ENCODE measurements around the gene ZGRF1. TPM values are rescaled to one million over a fixed set of nuclear protein-coding genes. Genes with fewer than 3 reads are reported as not detected.
"Not testable (repeated sequence)": the region's sequence is repeated elsewhere in the genome, so short reads cannot be mapped to it uniquely, and the experiment has no call there.

ZGRF1 gene
- total and polyA plus RNA-seq, 7 donors: 0.46 to 5.3 (median 3.6) TPM

GRCh38 chr4:112523008-112523721, 113.5 kb downstream of the ZGRF1 start:
- H3K4me3 ChIP-seq: peak overlapping the region in 3 of 4 donors; percentile 22 to 38 (median 34)
- no peak for DNase-seq
- H3K27me3 ChIP-seq: peaks cover 42 to 76% (median 57%) of the 10 kb centered on the region in 3 donors
- peaks cover 0 to 5% (median 0%) of the 10 kb centered on the region in 4 donors for H3K9me3 ChIP-seq
- no peak overlapping the region for H3K27ac ChIP-seq
- intact Hi-C loops (cut with DNase I): no loop called here
- H3K36me3 ChIP-seq: no peaks in the 10 kb centered on the region
- H3K4me1 ChIP-seq: peaks cover 0 to 23% (median 16%) of the 10 kb centered on the region in 4 donors
- 3% methylated on average over 37 of the region's 37 CpGs for WGBS, 2 donors
- TF ChIP-seq EP300 (IDR thresholded peaks at IDR 0.05) (no peak), CTCF (IDR thresholded peaks at IDR 0.05) (no peak), POLR2A (IDR thresholded peaks at IDR 0.05) (no peak), POLR2AphosphoS5 (IDR thresholded peaks at IDR 0.05) (no peak)

GRCh38 chr4:112522431-112522830, 114.3 kb downstream of the ZGRF1 start:
- WGBS, 2 donors: 12 to 19% methylated on average over 17 of the region's 17 CpGs
- intact Hi-C loops (cut with DNase I): not testable (repeated sequence)

GRCh38 chr4:112521123-112522023, 115.3 kb downstream of the ZGRF1 start:
- no peak for DNase-seq
- Histone ChIP-seq H3K27ac (no peak overlapping the region), H3K4me1 (peaks cover 0 to 37% (median 27%) of the 10 kb centered on the region in 4 donors), H3K27me3 (peaks cover 59 to 90% (median 75%) of the 10 kb centered on the region in 3 donors), H3K4me3 (no peak overlapping the region), H3K36me3 (no peaks in the 10 kb centered on the region), H3K9me3 (peaks cover 0 to 5% (median 0%) of the 10 kb centered on the region in 4 donors)
- TF ChIP-seq POLR2AphosphoS5 (IDR thresholded peaks at IDR 0.05) (no peak), POLR2A (IDR thresholded peaks at IDR 0.05) (no peak), CTCF (IDR thresholded peaks at IDR 0.05) (no peak), EP300 (IDR thresholded peaks at IDR 0.05) (no peak)
- WGBS, 2 donors: 7 to 9% methylated on average over 30 of the region's 30 CpGs
- intact Hi-C loops (cut with DNase I): no loop called here

More at GRCh38 chr4:112522431-112522830, 114.3 kb downstream of the ZGRF1 start:
- H3K4me3 ChIP-seq, H3K27ac ChIP-seq, DNase-seq, H3K9me3 ChIP-seq, H3K36me3 ChIP-seq: not testable (repeated sequence)
- Histone ChIP-seq H3K27me3 (peaks cover 49 to 83% (median 64%) of the 10 kb centered on the region in 3 donors), H3K4me1 (peaks cover 0 to 26% (median 17%) of the 10 kb centered on the region in 4 donors)

- no peak for DNase-seq
- no peak overlapping the region for H3K27ac ChIP-seq
- intact Hi-C loops (cut with DNase I): no loop called here
- no peak overlapping the region for H3K4me3 ChIP-seq
- H3K36me3 ChIP-seq: no peaks in the 10 kb centered on the region
- H3K27me3 ChIP-seq: peaks cover 61 to 97% (median 81%) of the 10 kb centered on the region in 3 donors
- peaks cover 0 to 44% (median 34%) of the 10 kb centered on the region in 4 donors for H3K4me1 ChIP-seq
- peaks cover 0 to 5% (median 0%) of the 10 kb centered on the region in 4 donors for H3K9me3 ChIP-seq
- 4 to 6% methylated on average over 25 of the region's 25 CpGs for WGBS, 2 donors
- no peak for TF ChIP-seq POLR2AphosphoS5 (IDR thresholded peaks at IDR 0.05)
- no peak for TF ChIP-seq CTCF (IDR thresholded peaks at IDR 0.05)
- TF ChIP-seq EP300 (IDR thresholded peaks at IDR 0.05): no peak
- no peak for TF ChIP-seq POLR2A (IDR thresholded peaks at IDR 0.05)
Observed at GRCh38 chr4:112520598-112521122, 116.0 kb downstream of the ZGRF1 start.

All from sigmoid colon (tissue), 7 donors.